WERI-Rb-1 (cell line): ENCODE measurements around the gene VTA1.
A peak's percentile ranks its signal among the peaks of the same experiment; 100 is the strongest.
"Not testable (repeated sequence)": the region's sequence is repeated elsewhere in the genome, so short reads cannot be mapped to it uniquely, and the experiment has no call there.

Experiments
- DNase-seq: peaks from one replicate; pipeline ENCODE4 v3.0.0-alpha.2; 2020
- H3K27ac ChIP-seq: fragments of 250-450 bp; sonication (Bioruptor Pico); 2 replicates; pipeline ENCODE4 v1.5.1; 2020; ENCODE audit warnings: mild to moderate bottlenecking, moderate library complexity
- H3K27me3 ChIP-seq: fragments of 250-450 bp; sonication (Bioruptor Pico); 2 replicates; pipeline ENCODE4 v1.5.1; 2021; ENCODE audit warnings: mild to moderate bottlenecking, low read depth, moderate library complexity; ENCODE audit not compliant: insufficient read depth, severe bottlenecking
- H3K36me3 ChIP-seq: fragments of 250-450 bp; sonication (Bioruptor Pico); 2 replicates; pipeline ENCODE4 v1.5.1; 2020; ENCODE audit warnings: mild to moderate bottlenecking, moderate library complexity
- H3K4me3 ChIP-seq: 2 replicates; pipeline ENCODE4 v1.5.1; 2011; ENCODE audit warnings: low read depth, mild to moderate bottlenecking, control low read depth, low read length
- H3K9me3 ChIP-seq: fragments of 250-450 bp; sonication (Bioruptor Pico); 2 replicates; pipeline ENCODE4 v1.5.1; 2021; ENCODE audit warnings: mild to moderate bottlenecking, moderate library complexity; ENCODE audit not compliant: severe bottlenecking
- CTCF ChIP-seq: IDR thresholded peaks from 2 replicates; pipeline ENCODE4 v1.5.1; 2011; ENCODE audit warnings: low read depth, mild to moderate bottlenecking, control low read depth, inconsistent platforms, low read length

VTA1 gene

DNA sequence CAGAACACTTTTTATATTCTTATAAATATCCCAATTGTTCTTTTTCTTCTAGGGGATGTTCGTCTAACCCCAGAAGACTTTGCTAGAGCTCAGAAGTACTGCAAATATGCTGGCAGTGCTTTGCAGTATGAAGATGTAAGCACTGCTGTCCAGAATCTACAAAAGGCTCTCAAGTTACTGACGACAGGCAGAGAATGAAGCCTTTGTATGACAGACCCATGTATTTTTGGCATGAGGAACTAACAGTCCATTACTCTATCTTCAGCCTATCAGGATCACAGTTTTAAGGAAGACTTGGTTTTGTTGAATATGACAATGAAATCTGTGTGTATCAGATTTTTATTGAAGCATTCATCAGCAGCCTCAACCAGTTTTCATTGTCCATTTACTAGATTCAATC is 71.4 kb downstream of the VTA1 start:
- Histone ChIP-seq H3K27ac (no peak overlapping the region), H3K36me3 (peaks cover 7% of the 10 kb centered on the region), H3K9me3 (no peaks in the 10 kb centered on the region), H3K4me3 (no peak overlapping the region), H3K27me3 (no peaks in the 10 kb centered on the region)
- TF ChIP-seq CTCF: no peak
- no peak for DNase-seq

- Histone ChIP-seq H3K27ac (no peak overlapping the region), H3K27me3 (no peaks in the 10 kb centered on the region), H3K4me3 (no peak overlapping the region), H3K36me3 (peaks cover 5% of the 10 kb centered on the region; the same call in 1 of the 2 replicates), H3K9me3 (no peaks in the 10 kb centered on the region)
- no peak for DNase-seq
- no peak for TF ChIP-seq CTCF
Measured at GRCh38 chr6:142222022-142222421, 75.0 kb downstream of the VTA1 start.

GRCh38 chr6:142223938-142224337 is 76.9 kb downstream of the VTA1 start:
- H3K36me3 ChIP-seq: no peaks in the 10 kb centered on the region
- H3K27me3 ChIP-seq: no peaks in the 10 kb centered on the region
- DNase-seq: peak; percentile 22
- H3K27ac ChIP-seq: no peak overlapping the region
- no peak for TF ChIP-seq CTCF
- no peaks in the 10 kb centered on the region for H3K9me3 ChIP-seq
- no peak overlapping the region for H3K4me3 ChIP-seq

DNA sequence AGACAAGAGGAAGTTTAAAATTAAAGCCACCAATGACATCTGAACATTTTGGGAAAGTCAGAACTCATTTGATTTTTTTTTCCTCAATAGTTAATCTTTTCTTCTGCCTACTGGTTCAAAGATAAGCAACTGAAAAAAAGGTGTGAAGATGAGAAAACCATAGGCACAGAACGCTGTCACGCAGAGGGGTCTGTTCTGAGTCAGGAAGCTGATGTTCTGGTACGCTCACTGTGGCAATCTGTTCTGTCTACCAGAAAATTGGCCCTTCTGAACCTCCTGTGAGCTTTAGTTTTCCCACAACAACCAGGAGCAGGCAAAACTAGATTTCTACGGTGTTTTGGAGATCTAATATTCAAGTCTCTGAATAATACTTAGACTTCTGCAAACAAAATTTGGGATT is 78.1 kb downstream of the VTA1 start:
- no peaks in the 10 kb centered on the region for H3K36me3 ChIP-seq
- no peaks in the 10 kb centered on the region for H3K27me3 ChIP-seq
- H3K4me3 ChIP-seq: no peak overlapping the region
- no peak for DNase-seq
- no peaks in the 10 kb centered on the region for H3K9me3 ChIP-seq
- TF ChIP-seq CTCF: no peak
- no peak overlapping the region for H3K27ac ChIP-seq

DNA sequence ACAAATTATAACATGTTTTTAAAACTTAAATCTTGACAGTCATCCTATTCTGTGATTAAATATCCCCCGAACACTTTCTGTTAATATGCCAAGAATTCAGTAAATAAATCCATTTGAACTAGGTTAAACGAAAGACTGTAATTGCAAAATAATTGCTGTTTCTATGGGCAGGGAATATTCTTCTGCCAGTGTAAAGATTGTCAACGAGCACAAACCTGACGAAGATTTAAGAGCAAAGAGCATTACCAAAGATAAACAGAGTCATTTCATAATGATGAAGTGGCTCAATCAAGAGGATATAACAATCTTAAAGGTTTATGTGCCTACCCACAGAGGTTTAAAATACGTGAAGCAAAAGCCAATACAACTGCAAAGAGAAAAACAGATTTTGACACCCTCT is 78.5 kb downstream of the VTA1 start:
- Histone ChIP-seq H3K27me3 (no peaks in the 10 kb centered on the region), H3K27ac (no peak overlapping the region), H3K4me3 (no peak overlapping the region), H3K9me3 (no peaks in the 10 kb centered on the region), H3K36me3 (no peaks in the 10 kb centered on the region)
- no peak for DNase-seq
- TF ChIP-seq CTCF: no peak

- no peaks in the 10 kb centered on the region for H3K9me3 ChIP-seq
- no peaks in the 10 kb centered on the region for H3K27me3 ChIP-seq
- no peak for DNase-seq
- no peaks in the 10 kb centered on the region for H3K36me3 ChIP-seq
- no peak for TF ChIP-seq CTCF
- H3K4me3 ChIP-seq: no peak overlapping the region
- H3K27ac ChIP-seq: no peak overlapping the region
Measured at GRCh38 chr6:142226731-142227130, 79.7 kb downstream of the VTA1 start.

- H3K9me3 ChIP-seq: not testable (repeated sequence)
Measured at GRCh38 chr6:142229518-142230270, 82.6 kb downstream of the VTA1 start.

More at GRCh38 chr6:142229518-142230270, 82.6 kb downstream of the VTA1 start:
- not testable (repeated sequence) for DNase-seq, H3K36me3 ChIP-seq, H3K27me3 ChIP-seq, H3K27ac ChIP-seq, H3K4me3 ChIP-seq
